Small intestine (tissue), 7 donors: ENCODE measurements around the gene FBXL17. TPM values are rescaled to one million over a fixed set of nuclear protein-coding genes. Genes with fewer than 3 reads are reported as not detected.

Experiments used
- DNase-seq, 2 donors: peaks; one replicate each; pipeline versions ENCODE4 v3.0.0 to v3.0.0-alpha.2; 2013
- FAIRE-seq: peaks from 2 replicates; lab custom pipeline; 2012; peaks lifted over from hg19 to GRCh38; lab: Jason Lieb, UNC
- H3K27ac ChIP-seq, 3 donors: one replicate each; pipeline ENCODE4 v1.5.1; 2013; ENCODE audit warnings: low read length in 2 of 3, mild to moderate bottlenecking in 2 of 3, control low read depth in 1 of 3, inconsistent platforms in 1 of 3, low read depth in 1 of 3, moderate library complexity in 1 of 3
- H3K27me3 ChIP-seq, 3 donors: one replicate each; pipeline ENCODE4 v1.6.1; 2013; ENCODE audit warnings: low read length in 3 of 3, inconsistent platforms in 1 of 3; ENCODE audit not compliant: control insufficient read depth in 3 of 3, insufficient read depth in 3 of 3
- H3K36me3 ChIP-seq, 3 donors: one replicate each; pipeline ENCODE4 v1.6.1; 2013; ENCODE audit warnings: low read length in 3 of 3, inconsistent platforms in 1 of 3, low read depth in 1 of 3, mild to moderate bottlenecking in 1 of 3, moderate library complexity in 1 of 3; ENCODE audit not compliant: control insufficient read depth in 3 of 3, insufficient read depth in 2 of 3
- H3K4me1 ChIP-seq, 3 donors: one replicate each; pipeline ENCODE4 v1.6.1; 2013; ENCODE audit warnings: low read length in 2 of 3, inconsistent platforms in 1 of 3, low read depth in 1 of 3, mild to moderate bottlenecking in 1 of 3, moderate library complexity in 1 of 3; ENCODE audit not compliant: control insufficient read depth in 3 of 3, insufficient read depth in 2 of 3
- H3K4me3 ChIP-seq, 3 donors: one replicate each; pipeline ENCODE4 v1.5.1; 2013; ENCODE audit warnings: low read length in 3 of 3, control low read depth in 1 of 3, inconsistent platforms in 1 of 3, low read depth in 1 of 3, mild to moderate bottlenecking in 1 of 3, moderate library complexity in 1 of 3
- H3K9me3 ChIP-seq, 2 donors: one replicate each; pipeline ENCODE4 v1.6.1; 2013; ENCODE audit warnings: low read depth in 1 of 2, low read length in 1 of 2; ENCODE audit not compliant: control insufficient read depth in 2 of 2, insufficient read depth in 1 of 2
- whole genome bisulfite sequencing, 3 donors: extraction: QIAGEN DNeasy Blood & Tissue Kit; methylation state at CpG; one replicate each; pipeline ENCODE4 v1.1.7; 2013; 5-methylcytosine and 5-hydroxymethylcytosine counted together
- polyA plus RNA-seq, 4 donors: library from polyadenylated mRNA; stranded (reverse) in 3 of 4; unstranded in 1 of 4; fragments of 200-250 nt in 3 of 4; fragments of 120-200 nt in 1 of 4; gene quantifications; one replicate each; pipeline versions ENCODE4 v1.2.1 to v1.2.3, GENCODE V29; 2013
- donor health status: healthy with polysubstance abuse.
- donor health status: control.
- donor health status: control.
- donor health status: Bipolar disorder and iron deficiency.
- donor health status: healthy.

Gene FBXL17
- polyA plus RNA-seq, 4 donors = 5.4 to 20.6 (median 8.3) TPM

- FAIRE-seq (no peak), DNase-seq (no peak)
- Histone ChIP-seq H3K27me3 (no peaks in the 10 kb centered on the region), H3K27ac (no peak overlapping the region), H3K4me3 (no peak overlapping the region), H3K36me3 (no peaks in the 10 kb centered on the region), H3K9me3 (no peaks in the 10 kb centered on the region), H3K4me1 (no peaks in the 10 kb centered on the region)
- 89 to 92% (median 92%) methylated on average over 3 of the region's 3 CpGs for WGBS, 3 donors
Measured at GRCh38 chr5:107832746-107833145, 549.2 kb downstream of the FBXL17 start.

GRCh38 chr5:107831612-107832395 is 550.1 kb downstream of the FBXL17 start:
- H3K9me3 ChIP-seq = no peaks in the 10 kb centered on the region
- no peaks in the 10 kb centered on the region for H3K4me1 ChIP-seq
- peak; percentile 32 for DNase-seq
- H3K36me3 ChIP-seq = no peaks in the 10 kb centered on the region
- FAIRE-seq = no peak
- no peaks in the 10 kb centered on the region for H3K27me3 ChIP-seq
- no peak overlapping the region for H3K4me3 ChIP-seq
- WGBS, 3 donors = 33 to 51% (median 40%) methylated on average over 13 of the region's 13 CpGs
- H3K27ac ChIP-seq = no peak overlapping the region

- Histone ChIP-seq H3K4me3 (no peak overlapping the region), H3K36me3 (no peaks in the 10 kb centered on the region), H3K9me3 (no peaks in the 10 kb centered on the region), H3K4me1 (no peaks in the 10 kb centered on the region), H3K27me3 (no peaks in the 10 kb centered on the region), H3K27ac (no peak overlapping the region)
- FAIRE-seq = no peak
- DNase-seq = no peak
- WGBS, 3 donors = 76 to 88% (median 80%) methylated on average over 6 of the region's 6 CpGs
Measured at GRCh38 chr5:107830750-107831149, 551.1 kb downstream of the FBXL17 start.

- H3K36me3 ChIP-seq = no peaks in the 10 kb centered on the region
- no peaks in the 10 kb centered on the region for H3K4me1 ChIP-seq
- no peak for DNase-seq
- no peak overlapping the region for H3K4me3 ChIP-seq
- H3K9me3 ChIP-seq = peaks cover 0 to 12% of the 10 kb centered on the region in 2 donors
- WGBS, 3 donors = 80 to 85% (median 85%) methylated on average over 6 of the region's 6 CpGs
- no peak for FAIRE-seq
- H3K27me3 ChIP-seq = no peaks in the 10 kb centered on the region
- no peak overlapping the region for H3K27ac ChIP-seq
Measured at GRCh38 chr5:107826311-107827000, 555.4 kb downstream of the FBXL17 start.

- FAIRE-seq (no peak), DNase-seq (no peak)
- WGBS, 3 donors = 83 to 92% (median 88%) methylated on average over 1 of the region's 1 CpG
Measured at GRCh38 chr5:107824821-107825220, 557.1 kb downstream of the FBXL17 start.

GRCh38 chr5:107821288-107821687 is 560.6 kb downstream of the FBXL17 start:
- no peak for DNase-seq
- Histone ChIP-seq H3K4me3 (no peak overlapping the region), H3K27me3 (peaks cover 0 to 1% (median 0%) of the 10 kb centered on the region in 3 donors), H3K9me3 (peaks cover 0 to 12% of the 10 kb centered on the region in 2 donors), H3K36me3 (no peaks in the 10 kb centered on the region), H3K4me1 (no peaks in the 10 kb centered on the region), H3K27ac (no peak overlapping the region)
- 75 to 85% (median 78%) methylated on average over 3 of the region's 3 CpGs for WGBS, 3 donors
- FAIRE-seq = no peak

More at GRCh38 chr5:107824821-107825220, 557.1 kb downstream of the FBXL17 start:
- Histone ChIP-seq H3K4me1 (no peaks in the 10 kb centered on the region), H3K9me3 (peaks cover 0 to 12% of the 10 kb centered on the region in 2 donors), H3K4me3 (no peak overlapping the region), H3K27me3 (peaks cover 0 to 1% (median 0%) of the 10 kb centered on the region in 3 donors), H3K27ac (no peak overlapping the region), H3K36me3 (no peaks in the 10 kb centered on the region)

GRCh38 chr5:107820429-107820828 is 561.5 kb downstream of the FBXL17 start:
- 83 to 97% (median 89%) methylated on average over 4 of the region's 4 CpGs for WGBS, 3 donors
- Histone ChIP-seq H3K27me3 (peaks cover 0 to 1% (median 0%) of the 10 kb centered on the region in 3 donors), H3K27ac (no peak overlapping the region), H3K36me3 (no peaks in the 10 kb centered on the region), H3K4me1 (no peaks in the 10 kb centered on the region), H3K4me3 (no peak overlapping the region), H3K9me3 (peaks cover 0 to 12% of the 10 kb centered on the region in 2 donors)
- DNase-seq = no peak
- no peak for FAIRE-seq

- no peak overlapping the region for H3K27ac ChIP-seq
- peaks cover 0 to 1% (median 0%) of the 10 kb centered on the region in 3 donors for H3K27me3 ChIP-seq
- 80 to 83% (median 81%) methylated on average over 2 of the region's 2 CpGs for WGBS, 3 donors
- DNase-seq = no peak
- peaks cover 0 to 8% of the 10 kb centered on the region in 2 donors for H3K9me3 ChIP-seq
- no peak overlapping the region for H3K4me3 ChIP-seq
- no peaks in the 10 kb centered on the region for H3K36me3 ChIP-seq
- no peak for FAIRE-seq
- no peaks in the 10 kb centered on the region for H3K4me1 ChIP-seq
Measured at GRCh38 chr5:107817951-107818350, 563.9 kb downstream of the FBXL17 start.
